IPS DF 6.9 (cell line): ENCODE data around the gene ST8SIA6.

Source experiments
- DNase-seq: peaks from one replicate; pipeline ENCODE4 v3.0.0-alpha.2; 2013; ENCODE audit warnings: low read depth, low spot score
- H3K27ac ChIP-seq: one replicate; pipeline ENCODE4 v1.5.1; 2013; ENCODE audit warnings: low read length, control low read depth
- H3K27me3 ChIP-seq: 2 replicates; pipeline ENCODE4 v1.6.1; 2013; ENCODE audit warnings: mild to moderate bottlenecking, low read length; ENCODE audit not compliant: control insufficient read depth, insufficient read depth
- H3K36me3 ChIP-seq: 2 replicates; pipeline ENCODE4 v1.6.1; 2013; ENCODE audit warnings: low read length; ENCODE audit not compliant: control insufficient read depth, insufficient read depth
- H3K4me1 ChIP-seq: 2 replicates; pipeline ENCODE4 v1.6.1; 2013; ENCODE audit warnings: low read length; ENCODE audit not compliant: control insufficient read depth, insufficient read depth
- H3K4me3 ChIP-seq: 2 replicates; pipeline ENCODE4 v1.5.1; 2013; ENCODE audit warnings: mild to moderate bottlenecking, low read length
- H3K9me3 ChIP-seq: 2 replicates; pipeline ENCODE4 v1.6.1; 2013; ENCODE audit warnings: low read length, inconsistent platforms; ENCODE audit not compliant: control insufficient read depth, insufficient read depth
- WGBS: extraction: QIAGEN DNeasy Blood & Tissue Kit; methylation state at CpG from one replicate; pipeline ENCODE4 v1.1.7; 2013; ENCODE audit warnings: mixed read lengths, missing lambda C conversion rate; ENCODE audit not compliant: insufficient read length, insufficient coverage; 5-methylcytosine and 5-hydroxymethylcytosine counted together

Gene ST8SIA6

DNA sequence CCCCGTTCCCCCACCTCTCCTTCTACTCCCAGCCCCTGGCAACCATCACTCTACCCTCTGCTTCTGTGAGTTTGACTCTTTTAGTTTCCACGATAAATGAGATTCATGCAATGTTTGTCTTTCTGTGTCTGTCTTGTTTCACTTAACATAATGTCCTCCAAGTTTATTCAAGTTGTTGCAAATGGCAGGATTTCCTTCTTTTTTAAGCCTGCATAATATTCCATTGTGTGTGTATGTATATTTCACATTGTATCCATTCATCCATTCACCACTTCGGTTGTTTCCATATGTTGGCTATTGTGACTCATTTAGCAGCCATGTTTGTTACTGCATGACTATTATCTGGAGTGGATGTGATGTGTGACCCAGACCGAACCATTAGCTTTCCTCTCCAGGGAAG is 162.0 kb downstream of the ST8SIA6 start:
- Histone ChIP-seq H3K9me3 (no peaks in the 10 kb centered on the region), H3K36me3 (no peaks in the 10 kb centered on the region), H3K4me1 (no peaks in the 10 kb centered on the region), H3K27me3 (no peaks in the 10 kb centered on the region), H3K4me3 (no peak overlapping the region), H3K27ac (no peak overlapping the region)
- WGBS: no CpG with 5 or more reads among the region's 4 CpGs
- DNase-seq: no peak

DNA sequence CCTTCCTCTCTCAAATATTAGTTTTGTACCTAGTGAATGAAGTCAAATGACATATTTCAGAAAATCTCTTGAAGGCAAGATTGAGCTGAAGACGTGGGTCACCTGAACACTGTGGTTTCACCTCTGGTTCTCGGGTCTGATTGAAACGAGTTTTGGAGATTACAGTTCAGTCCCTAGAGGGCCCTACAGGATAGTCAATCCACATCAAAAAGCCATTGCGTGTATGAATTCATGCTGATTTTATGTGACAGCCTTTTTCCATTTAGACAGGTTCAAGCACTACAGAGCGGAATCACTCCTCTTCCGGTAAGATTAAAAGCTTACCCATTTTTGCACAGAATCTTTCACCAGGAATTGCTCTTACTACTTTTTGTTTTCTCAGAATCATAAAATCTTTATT is 164.2 kb downstream of the ST8SIA6 start:
- DNase-seq: no peak
- no peaks in the 10 kb centered on the region for H3K4me1 ChIP-seq
- H3K27ac ChIP-seq: no peak overlapping the region
- H3K27me3 ChIP-seq: no peaks in the 10 kb centered on the region
- H3K36me3 ChIP-seq: no peaks in the 10 kb centered on the region
- WGBS: no CpG with 5 or more reads among the region's 6 CpGs
- H3K4me3 ChIP-seq: no peak overlapping the region
- H3K9me3 ChIP-seq: no peaks in the 10 kb centered on the region

DNA sequence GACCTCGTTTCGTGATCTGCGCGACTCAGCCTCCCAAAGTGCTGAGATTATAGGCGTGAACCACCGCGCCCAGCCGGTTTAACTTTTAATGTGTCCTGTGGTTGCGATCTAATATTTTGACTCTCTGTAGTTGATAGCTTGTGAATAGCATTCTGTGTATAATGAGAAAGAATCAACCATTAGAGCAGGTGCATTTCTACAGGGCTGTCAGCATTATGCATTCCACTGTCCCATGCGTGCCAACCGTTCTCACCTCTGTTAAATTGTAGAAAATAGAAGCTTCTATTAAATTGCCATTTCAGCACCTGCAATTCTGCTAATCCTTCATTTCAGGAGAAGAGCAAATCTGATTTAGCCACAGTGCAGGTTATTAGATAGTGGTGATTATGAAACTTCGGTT is 164.6 kb downstream of the ST8SIA6 start:
- no peak for DNase-seq
- no peaks in the 10 kb centered on the region for H3K4me1 ChIP-seq
- no peaks in the 10 kb centered on the region for H3K36me3 ChIP-seq
- H3K27me3 ChIP-seq: no peaks in the 10 kb centered on the region
- H3K4me3 ChIP-seq: no peak overlapping the region
- no CpG with 5 or more reads among the region's 12 CpGs for WGBS
- H3K9me3 ChIP-seq: no peaks in the 10 kb centered on the region
- no peak overlapping the region for H3K27ac ChIP-seq

DNA sequence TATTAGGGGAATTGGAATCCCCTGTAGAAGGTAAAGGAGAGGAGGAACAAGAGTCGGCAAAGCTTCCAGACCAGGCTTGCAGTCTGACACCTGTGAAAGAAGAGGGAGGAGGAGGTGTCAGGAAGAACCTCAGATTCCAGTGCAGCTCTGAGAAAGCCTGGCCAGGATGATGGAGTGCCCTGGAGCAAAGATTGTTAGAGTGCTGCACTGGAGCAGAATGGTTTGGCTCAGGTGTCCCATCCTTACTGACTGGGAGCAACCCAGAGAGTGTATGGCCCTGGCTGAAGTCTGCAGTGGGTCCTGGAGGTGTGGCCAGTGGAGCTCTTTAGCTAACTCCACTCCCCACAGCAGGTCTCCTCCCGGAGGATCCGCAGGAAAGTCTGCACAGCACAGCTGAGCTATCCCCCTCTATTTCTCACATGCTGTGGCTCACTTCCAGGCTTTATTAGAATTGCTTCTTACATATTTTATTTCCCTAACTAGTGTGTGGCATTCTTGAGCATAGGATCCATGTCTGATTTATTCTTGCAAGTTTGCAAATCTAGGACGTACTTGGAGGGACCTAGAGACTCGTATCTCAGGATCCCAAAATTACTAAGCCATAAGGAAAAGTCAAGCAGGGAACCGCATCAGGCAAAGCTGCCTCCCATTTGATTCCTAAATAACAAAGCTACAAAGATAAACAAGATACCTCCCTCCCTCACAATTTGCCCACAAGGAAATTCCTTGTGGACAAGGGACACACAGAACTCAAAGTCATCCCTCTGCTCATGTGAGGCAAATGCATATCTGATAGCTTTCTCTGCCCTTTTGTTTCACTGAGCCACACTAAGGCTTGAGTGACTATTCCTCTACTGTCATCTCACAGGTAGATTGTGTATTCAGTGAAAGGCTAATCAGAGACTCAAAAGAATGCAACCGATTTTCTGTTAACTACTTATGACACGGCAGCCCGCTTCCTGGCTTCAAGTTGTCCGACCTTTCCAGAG is 167.5 kb downstream of the ST8SIA6 start:
- no CpG with 5 or more reads among the region's 10 CpGs for WGBS
- H3K9me3 ChIP-seq: peaks cover 1% of the 10 kb centered on the region; the same call in 1 of the 2 replicates
- no peaks in the 10 kb centered on the region for H3K4me1 ChIP-seq
- no peak overlapping the region for H3K4me3 ChIP-seq
- H3K27ac ChIP-seq: no peak overlapping the region
- H3K27me3 ChIP-seq: no peaks in the 10 kb centered on the region
- H3K36me3 ChIP-seq: no peaks in the 10 kb centered on the region
- DNase-seq: no peak

DNA sequence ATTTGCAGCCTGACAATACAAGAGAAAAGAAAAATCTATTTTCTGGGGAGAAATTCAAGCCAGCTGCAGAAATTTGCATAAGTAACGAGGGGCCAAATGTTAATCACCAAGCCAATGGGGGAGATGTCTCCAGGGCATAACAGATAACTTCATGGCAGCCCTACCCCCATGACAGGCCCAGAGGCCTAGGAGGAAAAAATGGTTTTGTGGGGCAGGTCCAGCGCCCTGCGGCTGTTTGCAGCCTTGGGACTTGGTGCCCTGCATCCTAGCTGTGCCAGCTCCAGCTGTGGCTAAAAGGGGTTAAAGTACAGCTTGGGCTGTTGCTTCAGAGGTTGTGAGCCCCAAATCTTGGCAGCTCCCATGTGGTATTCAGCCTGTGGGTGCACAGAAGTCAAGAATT is 172.1 kb downstream of the ST8SIA6 start:
- WGBS: no CpG with 5 or more reads among the region's 3 CpGs

DNA sequence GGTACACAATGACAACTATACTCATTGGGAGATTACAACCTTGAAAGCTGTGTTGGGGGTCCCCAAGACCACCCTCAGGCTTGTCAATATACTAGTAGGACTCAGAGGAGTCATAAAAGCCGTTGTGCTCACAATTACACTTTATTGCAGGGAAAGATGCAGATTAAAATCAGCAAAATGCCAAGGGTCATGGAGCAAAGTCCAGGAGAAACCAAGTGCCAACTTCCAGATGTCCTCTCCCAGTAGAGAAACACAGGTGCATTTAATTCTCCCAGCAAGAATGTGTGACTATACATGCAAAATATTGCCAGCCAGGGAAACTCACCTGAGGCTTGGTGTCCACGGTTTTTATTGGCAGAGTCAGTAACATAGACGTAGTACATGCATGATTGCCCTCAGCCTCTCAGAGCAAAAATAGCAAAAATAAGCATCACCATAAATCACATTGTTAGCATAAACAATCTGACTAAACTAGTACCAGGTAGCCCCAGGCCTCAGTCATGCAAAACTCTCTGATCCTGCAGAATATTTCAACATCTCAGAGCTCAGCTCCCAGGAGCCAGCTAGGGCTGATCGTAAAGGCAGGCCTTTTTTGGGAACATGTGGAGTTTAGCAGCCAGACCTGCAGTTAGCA is 175.7 kb downstream of the ST8SIA6 start:
- WGBS: no CpG with 5 or more reads among the region's 4 CpGs
- H3K9me3 ChIP-seq: peaks cover 1% of the 10 kb centered on the region; the same call in 1 of the 2 replicates
- no peaks in the 10 kb centered on the region for H3K4me1 ChIP-seq
- H3K27ac ChIP-seq: no peak overlapping the region
- no peak for DNase-seq
- no peaks in the 10 kb centered on the region for H3K27me3 ChIP-seq
- no peaks in the 10 kb centered on the region for H3K36me3 ChIP-seq
- no peak overlapping the region for H3K4me3 ChIP-seq

More for the DNA sequence above, 172.1 kb downstream of the ST8SIA6 start:
- no peak overlapping the region for H3K27ac ChIP-seq
- no peaks in the 10 kb centered on the region for H3K36me3 ChIP-seq
- no peak for DNase-seq
- H3K4me3 ChIP-seq: no peak overlapping the region
- H3K4me1 ChIP-seq: no peaks in the 10 kb centered on the region
- no peaks in the 10 kb centered on the region for H3K27me3 ChIP-seq
- H3K9me3 ChIP-seq: peaks cover 1% of the 10 kb centered on the region; the same call in 1 of the 2 replicates

DNA sequence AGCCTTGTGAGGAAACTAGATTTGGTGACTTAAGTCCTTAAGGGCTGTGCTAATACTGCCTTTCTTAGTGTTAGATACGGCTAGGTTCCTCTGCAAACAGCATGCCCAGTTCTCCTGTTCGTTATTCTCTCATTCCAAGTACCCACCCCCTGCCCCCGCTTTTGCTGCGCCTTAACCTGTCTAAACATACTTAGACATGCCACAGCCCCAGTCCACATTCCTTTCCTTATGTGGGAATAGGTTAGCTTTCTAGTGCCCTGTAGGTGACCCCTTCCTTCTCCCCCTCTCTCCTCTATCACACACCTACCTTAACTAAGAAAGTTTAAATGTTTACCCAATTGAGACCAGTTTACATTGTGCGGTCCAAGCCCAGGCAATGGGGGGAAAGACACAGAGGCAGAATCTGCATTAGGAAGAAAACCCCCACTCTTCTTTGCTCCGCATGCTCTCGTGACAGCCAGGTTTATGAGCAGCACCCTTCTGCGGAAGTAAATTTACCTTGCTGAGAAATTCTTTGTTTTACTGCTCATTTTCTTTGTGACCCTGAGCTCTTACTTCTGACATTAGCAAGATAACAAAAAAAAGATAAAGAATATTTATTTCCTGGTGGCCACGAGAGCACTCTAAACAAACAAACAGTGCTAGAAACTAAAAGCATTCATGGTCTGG is 177.5 kb downstream of the ST8SIA6 start:
- Histone ChIP-seq H3K27ac (no peak overlapping the region), H3K4me1 (no peaks in the 10 kb centered on the region), H3K9me3 (no peaks in the 10 kb centered on the region), H3K27me3 (no peaks in the 10 kb centered on the region), H3K4me3 (no peak overlapping the region), H3K36me3 (no peaks in the 10 kb centered on the region)
- no CpG with 5 or more reads among the region's 9 CpGs for WGBS
- no peak for DNase-seq

DNA sequence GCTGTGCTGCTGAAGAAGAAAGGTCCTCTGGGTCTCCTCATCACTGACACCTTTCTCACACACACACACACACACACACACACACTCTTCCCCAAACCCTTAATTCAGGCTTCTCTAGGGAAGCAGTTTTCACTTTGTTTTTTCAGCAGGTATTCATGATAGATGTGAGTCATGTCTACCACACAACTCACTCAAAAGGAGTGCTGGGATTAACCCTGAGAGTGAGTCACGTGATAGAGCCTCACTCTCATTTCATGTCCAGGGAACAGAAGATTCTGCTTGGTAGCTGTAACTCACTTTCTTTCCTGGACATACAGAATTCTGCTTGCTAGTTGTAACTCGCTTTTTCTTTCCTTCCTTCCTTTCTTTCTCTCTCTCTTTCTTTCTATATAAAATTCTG is 181.0 kb downstream of the ST8SIA6 start:
- Histone ChIP-seq H3K36me3 (no peaks in the 10 kb centered on the region), H3K4me3 (no peak overlapping the region), H3K27ac (no peak overlapping the region), H3K9me3 (no peaks in the 10 kb centered on the region), H3K4me1 (no peaks in the 10 kb centered on the region), H3K27me3 (no peaks in the 10 kb centered on the region)
- no peak for DNase-seq
- no CpG with 5 or more reads among the region's 2 CpGs for WGBS

DNA sequence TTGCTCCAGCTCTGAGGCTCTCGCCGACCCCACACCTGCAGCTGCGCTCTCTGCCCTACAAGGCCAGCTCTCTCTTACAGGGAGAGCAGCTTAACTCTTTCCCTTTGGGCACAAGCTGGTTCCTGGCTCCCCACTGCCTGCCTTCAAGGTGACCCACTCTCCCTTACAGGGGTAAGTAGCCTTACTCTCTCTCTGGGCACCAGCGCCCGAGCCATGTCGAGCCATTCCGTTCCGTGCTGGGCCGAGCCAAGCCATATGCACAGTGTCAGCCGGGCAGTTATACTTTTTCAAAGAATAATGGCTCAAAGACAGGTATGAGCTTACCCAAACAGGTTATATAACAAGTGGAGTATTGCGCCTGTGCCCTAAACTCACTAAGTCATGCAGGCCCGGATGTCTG is 181.7 kb downstream of the ST8SIA6 start:
- no peaks in the 10 kb centered on the region for H3K9me3 ChIP-seq

More for the DNA sequence above, 181.7 kb downstream of the ST8SIA6 start:
- WGBS: no CpG with 5 or more reads among the region's 12 CpGs
- no peak for DNase-seq
- Histone ChIP-seq H3K4me3 (no peak overlapping the region), H3K27me3 (no peaks in the 10 kb centered on the region), H3K27ac (no peak overlapping the region), H3K4me1 (no peaks in the 10 kb centered on the region), H3K36me3 (no peaks in the 10 kb centered on the region)
